Skeletal muscle tissue (tissue), 4 donors: Measurements from ENCODE around the gene PDE4B. TPM values are rescaled to one million over a fixed set of nuclear protein-coding genes. Genes with fewer than 3 reads are reported as not detected.

ENCODE experiments used
- H3K27ac ChIP-seq: one replicate; pipeline ENCODE4 v1.7.0; 2013; ENCODE audit warnings: mild to moderate bottlenecking, low read depth, low read length, inconsistent platforms
- H3K27me3 ChIP-seq, 3 donors: one replicate each; pipeline ENCODE4 v1.7.0; 2013; ENCODE audit warnings: low read length in 3 of 3; ENCODE audit not compliant: control insufficient read depth in 3 of 3, insufficient read depth in 3 of 3
- H3K36me3 ChIP-seq, 3 donors: one replicate each; pipeline ENCODE4 v1.7.0; 2013; ENCODE audit warnings: low read length in 3 of 3; ENCODE audit not compliant: control insufficient read depth in 3 of 3, insufficient read depth in 3 of 3
- H3K4me1 ChIP-seq, 3 donors: one replicate each; pipeline ENCODE4 v1.7.0; 2013; ENCODE audit warnings: low read length in 3 of 3, mild to moderate bottlenecking in 3 of 3; ENCODE audit not compliant: control insufficient read depth in 3 of 3, insufficient read depth in 3 of 3
- H3K4me3 ChIP-seq, 3 donors: one replicate each; pipeline ENCODE4 v1.7.0; 2013; ENCODE audit warnings: low read length in 3 of 3
- H3K9ac ChIP-seq, 3 donors: one replicate each; pipeline ENCODE4 v1.7.0; 2013; ENCODE audit warnings: low read length in 3 of 3, mild to moderate bottlenecking in 3 of 3, moderate library complexity in 2 of 3, low read depth in 1 of 3
- H3K9me3 ChIP-seq, 3 donors: one replicate each; pipeline ENCODE4 v1.7.0; 2013; ENCODE audit warnings: low read length in 3 of 3; ENCODE audit not compliant: control insufficient read depth in 3 of 3
- total RNA-seq: library from RNA; depleted of rRNA; stranded (reverse); fragments of >200 nt; gene quantifications from one replicate; pipeline ENCODE4 v1.2.3, GENCODE V29; 2014
- donor health status: Osteomylitis.

Gene PDE4B
- total RNA-seq, 1 donor from 2014 or later = 26.6 TPM

- no peaks in the 10 kb centered on the region for H3K27me3 ChIP-seq
- H3K36me3 ChIP-seq = no peaks in the 10 kb centered on the region
- H3K27ac ChIP-seq = no peak overlapping the region
- no peaks in the 10 kb centered on the region for H3K4me1 ChIP-seq
- H3K9me3 ChIP-seq = no peaks in the 10 kb centered on the region
- H3K4me3 ChIP-seq = no peak overlapping the region
- H3K9ac ChIP-seq = no peak overlapping the region
These were observed 596.2 kb downstream of the PDE4B start for GRCh38 chr1:66388913-66389312.

- Histone ChIP-seq H3K27ac (no peak overlapping the region), H3K27me3 (no peaks in the 10 kb centered on the region), H3K9me3 (no peaks in the 10 kb centered on the region), H3K9ac (no peak overlapping the region), H3K4me3 (no peak overlapping the region), H3K36me3 (no peaks in the 10 kb centered on the region), H3K4me1 (peaks cover 0 to 5% (median 5%) of the 10 kb centered on the region in 3 donors)
These were observed 601.0 kb downstream of the PDE4B start for GRCh38 chr1:66393586-66394287.

GRCh38 chr1:66394603-66395002 lies 601.9 kb downstream of the PDE4B start:
- Histone ChIP-seq H3K27me3 (no peaks in the 10 kb centered on the region), H3K9me3 (no peaks in the 10 kb centered on the region), H3K4me3 (no peak overlapping the region), H3K9ac (no peak overlapping the region), H3K4me1 (peaks cover 0 to 5% (median 5%) of the 10 kb centered on the region in 3 donors), H3K36me3 (no peaks in the 10 kb centered on the region), H3K27ac (no peak overlapping the region)

- no peaks in the 10 kb centered on the region for H3K27me3 ChIP-seq
- peak overlapping the region; percentile 15 for H3K27ac ChIP-seq
- H3K4me1 ChIP-seq = peaks cover 0 to 5% (median 5%) of the 10 kb centered on the region in 3 donors
- H3K9ac ChIP-seq = no peak overlapping the region
- no peaks in the 10 kb centered on the region for H3K9me3 ChIP-seq
- no peaks in the 10 kb centered on the region for H3K36me3 ChIP-seq
- H3K4me3 ChIP-seq = no peak overlapping the region
These were observed 602.7 kb downstream of the PDE4B start for GRCh38 chr1:66395202-66396061.

- no peak overlapping the region for H3K4me3 ChIP-seq
- no peaks in the 10 kb centered on the region for H3K27me3 ChIP-seq
- no peaks in the 10 kb centered on the region for H3K9me3 ChIP-seq
- H3K36me3 ChIP-seq = no peaks in the 10 kb centered on the region
- H3K4me1 ChIP-seq = peaks cover 1 to 5% (median 5%) of the 10 kb centered on the region in 3 donors
- H3K27ac ChIP-seq = no peak overlapping the region
- no peak overlapping the region for H3K9ac ChIP-seq
These were observed 603.7 kb downstream of the PDE4B start for GRCh38 chr1:66396212-66396890.

GRCh38 chr1:66397192-66397591 lies 604.5 kb downstream of the PDE4B start:
- Histone ChIP-seq H3K9me3 (no peaks in the 10 kb centered on the region), H3K36me3 (no peaks in the 10 kb centered on the region), H3K4me3 (no peak overlapping the region), H3K4me1 (peaks cover 7 to 11% (median 9%) of the 10 kb centered on the region in 3 donors), H3K27ac (no peak overlapping the region), H3K27me3 (no peaks in the 10 kb centered on the region), H3K9ac (no peak overlapping the region)

- Histone ChIP-seq H3K9ac (no peak overlapping the region), H3K27me3 (no peaks in the 10 kb centered on the region), H3K27ac (no peak overlapping the region), H3K9me3 (no peaks in the 10 kb centered on the region), H3K4me1 (peaks cover 12 to 21% (median 19%) of the 10 kb centered on the region in 3 donors), H3K36me3 (no peaks in the 10 kb centered on the region), H3K4me3 (no peak overlapping the region)
These were observed 607.3 kb downstream of the PDE4B start for GRCh38 chr1:66399888-66400529.

DNA sequence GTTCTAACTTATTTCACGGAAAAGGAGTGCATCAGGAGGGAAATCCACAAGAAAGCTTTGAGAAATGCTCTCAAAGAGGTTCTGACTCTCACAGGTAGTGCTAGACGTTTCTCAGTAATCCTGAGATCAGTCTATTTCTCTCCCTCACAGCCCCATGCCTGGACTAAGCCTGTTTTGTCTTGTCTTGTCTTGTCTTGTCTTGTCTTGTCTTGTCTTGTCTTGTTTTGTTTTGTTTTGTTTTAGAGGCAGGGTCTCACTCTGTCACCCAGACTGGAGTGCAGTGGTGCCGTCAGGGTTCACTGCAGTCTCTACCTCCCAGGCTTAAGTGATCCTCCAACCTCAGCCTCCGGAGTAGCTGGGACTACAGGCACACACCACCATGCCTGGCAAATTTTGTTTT lies 608.0 kb downstream of the PDE4B start:
- no peak overlapping the region for H3K9ac ChIP-seq
- no peaks in the 10 kb centered on the region for H3K9me3 ChIP-seq
- no peak overlapping the region for H3K27ac ChIP-seq
- no peaks in the 10 kb centered on the region for H3K27me3 ChIP-seq
- H3K4me1 ChIP-seq = peaks cover 11 to 19% (median 16%) of the 10 kb centered on the region in 3 donors
- no peaks in the 10 kb centered on the region for H3K36me3 ChIP-seq
- no peak overlapping the region for H3K4me3 ChIP-seq

DNA sequence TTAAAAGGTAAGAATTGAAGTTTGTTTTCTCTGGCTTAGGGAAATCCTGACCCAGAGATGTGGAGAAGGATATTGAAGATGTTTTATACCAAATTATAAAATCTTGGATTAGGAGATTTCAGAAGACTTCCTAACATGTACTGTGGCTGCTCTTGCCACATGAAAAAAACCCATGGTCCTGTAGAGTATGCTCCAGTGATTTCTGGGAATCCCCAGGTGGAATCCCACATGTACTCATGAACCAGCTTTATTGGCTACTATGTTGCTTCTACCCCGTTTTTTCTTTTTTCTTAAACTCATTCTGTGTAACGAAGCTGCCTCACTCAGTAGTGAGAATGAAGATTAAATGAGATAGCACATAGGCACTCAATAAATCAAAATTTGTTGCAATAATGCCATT lies 608.5 kb downstream of the PDE4B start:
- no peak overlapping the region for H3K4me3 ChIP-seq
- no peak overlapping the region for H3K27ac ChIP-seq
- H3K27me3 ChIP-seq = no peaks in the 10 kb centered on the region
- H3K9me3 ChIP-seq = no peaks in the 10 kb centered on the region
- no peaks in the 10 kb centered on the region for H3K36me3 ChIP-seq
- peaks cover 11 to 19% (median 16%) of the 10 kb centered on the region in 3 donors for H3K4me1 ChIP-seq
- H3K9ac ChIP-seq = no peak overlapping the region
